ENCODE measurements around the gene RERE.
"Not testable (repeated sequence)": the region's sequence is repeated elsewhere in the genome, so short reads cannot be mapped to it uniquely, and the experiment has no call there.

Gene RERE

DNA sequence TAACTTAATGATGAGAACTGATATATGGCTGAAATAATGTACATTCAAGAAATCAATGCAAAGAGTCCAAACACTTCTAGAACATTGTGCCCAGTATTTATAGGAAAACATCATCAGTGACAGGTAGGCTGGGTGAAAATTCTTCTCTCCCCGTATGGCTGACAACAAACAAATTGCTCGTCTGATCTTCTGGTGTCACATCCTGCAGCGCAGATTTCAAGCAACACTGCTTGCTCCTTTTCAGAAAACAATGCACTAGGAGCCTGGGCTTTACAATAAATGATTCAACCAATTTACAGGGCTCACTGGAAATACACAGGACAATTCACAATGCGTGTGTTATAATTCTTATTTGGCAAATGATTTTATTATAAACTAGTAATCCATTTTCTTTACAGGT, 185.3 kb downstream of the RERE start:
- H3K4me3 ChIP-seq (ENCODE audit: low read depth, low read length) = no peak overlapping the region
- peaks cover 18% of the 10 kb centered on the region for H3K4me1 ChIP-seq (ENCODE audit: control insufficient read depth, insufficient read depth, low read length)
- no peaks in the 10 kb centered on the region for H3K27me3 ChIP-seq (ENCODE audit: control insufficient read depth, insufficient read depth, low read length)
- H3K36me3 ChIP-seq (ENCODE audit: control insufficient read depth, insufficient read depth, low read length) = no peaks in the 10 kb centered on the region
- H3K9me3 ChIP-seq (ENCODE audit: control insufficient read depth, insufficient read depth, low read length) = no peaks in the 10 kb centered on the region
- H3K9ac ChIP-seq (ENCODE audit: low read depth, low read length) = no peak overlapping the region

DNA sequence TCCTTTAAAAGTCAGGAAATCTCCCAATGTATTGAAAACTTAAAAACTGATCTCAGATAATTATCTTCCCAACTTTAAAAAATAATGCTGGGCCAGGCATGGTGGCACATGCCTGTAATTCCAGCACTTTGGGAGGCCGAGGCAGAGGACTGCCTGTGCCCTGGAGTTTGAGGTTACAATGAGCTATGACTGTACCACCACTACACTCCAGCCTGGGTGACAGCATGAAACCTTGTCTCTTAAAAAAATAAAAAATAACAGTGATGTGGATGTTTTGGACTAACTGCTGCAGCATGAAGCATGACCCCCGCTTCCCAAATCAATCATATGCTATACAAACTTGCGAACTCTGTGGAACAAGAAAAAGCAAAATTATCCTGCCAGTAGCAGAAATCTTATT, 186.3 kb downstream of the RERE start:
- no peak overlapping the region for H3K9ac ChIP-seq (ENCODE audit: low read depth, low read length)
- H3K9me3 ChIP-seq (ENCODE audit: control insufficient read depth, insufficient read depth, low read length) = no peaks in the 10 kb centered on the region
- no peaks in the 10 kb centered on the region for H3K36me3 ChIP-seq (ENCODE audit: control insufficient read depth, insufficient read depth, low read length)
- no peak overlapping the region for H3K4me3 ChIP-seq (ENCODE audit: low read depth, low read length)
- peaks cover 24% of the 10 kb centered on the region for H3K4me1 ChIP-seq (ENCODE audit: control insufficient read depth, insufficient read depth, low read length)
- H3K27me3 ChIP-seq (ENCODE audit: control insufficient read depth, insufficient read depth, low read length) = no peaks in the 10 kb centered on the region

DNA sequence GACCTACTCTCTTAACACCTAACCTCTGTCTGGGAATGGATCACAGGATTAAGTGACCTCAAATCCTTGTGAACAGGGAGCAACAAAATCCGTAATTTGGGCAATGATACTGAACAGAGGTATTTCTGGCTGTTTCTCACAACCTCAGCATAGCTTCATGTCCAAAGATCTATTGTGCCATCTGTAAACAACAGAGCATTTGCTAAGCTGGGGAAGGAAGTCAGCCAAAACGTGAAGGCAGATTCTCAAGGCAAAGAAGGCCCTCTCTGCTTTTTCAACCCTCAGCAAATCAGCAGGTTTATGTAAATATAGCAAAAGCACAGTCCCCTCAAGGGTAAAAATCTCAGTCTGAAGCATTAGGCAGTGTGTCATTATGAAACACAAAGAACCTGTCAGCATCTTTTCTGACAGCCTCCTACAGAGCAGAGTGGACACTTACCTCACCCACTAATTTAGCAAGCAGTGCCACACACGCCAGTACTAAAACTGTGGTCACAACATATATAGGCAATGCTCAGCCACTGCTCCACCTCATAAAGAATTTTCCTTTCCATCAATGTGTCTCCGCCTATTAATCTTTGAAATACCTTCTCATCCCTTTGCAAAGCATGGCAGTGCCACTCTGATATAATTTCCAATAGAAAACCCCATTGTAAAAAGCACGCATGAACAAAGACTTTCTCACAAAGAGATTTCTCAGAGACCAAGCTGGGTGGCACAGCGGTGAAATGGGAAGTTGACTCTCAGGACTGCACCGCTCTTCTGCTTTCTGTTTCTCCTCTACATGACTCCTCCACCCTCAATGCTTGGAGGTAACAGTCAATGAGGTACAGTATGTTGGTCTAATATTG, 188.0 kb downstream of the RERE start:
- Histone ChIP-seq H3K36me3 (ENCODE audit: control insufficient read depth, insufficient read depth, low read length) (no peaks in the 10 kb centered on the region), H3K4me3 (ENCODE audit: low read depth, low read length) (no peak overlapping the region), H3K9me3 (ENCODE audit: control insufficient read depth, insufficient read depth, low read length) (no peaks in the 10 kb centered on the region), H3K9ac (ENCODE audit: low read depth, low read length) (no peak overlapping the region), H3K4me1 (ENCODE audit: control insufficient read depth, insufficient read depth, low read length) (peaks cover 24% of the 10 kb centered on the region), H3K27me3 (ENCODE audit: control insufficient read depth, insufficient read depth, low read length) (no peaks in the 10 kb centered on the region)

DNA sequence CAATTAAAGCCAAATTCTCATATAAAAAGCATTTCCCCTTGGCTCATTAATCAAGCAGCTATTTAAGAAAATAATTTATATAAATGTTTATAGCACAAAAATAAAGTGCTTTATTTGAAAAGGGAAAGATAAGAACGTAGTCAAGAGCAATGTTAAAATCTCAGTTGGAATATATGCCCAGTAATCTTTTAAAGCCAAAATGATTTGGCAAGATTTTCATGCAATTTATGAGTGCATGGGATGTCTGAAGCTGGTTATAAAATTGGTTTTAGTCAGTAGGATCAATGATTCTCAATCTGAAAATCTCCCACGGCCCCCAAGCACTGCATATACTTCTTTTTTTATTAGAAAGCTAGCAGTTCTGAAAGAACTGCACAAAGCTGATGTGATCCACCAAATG, 188.8 kb downstream of the RERE start:
- H3K36me3 ChIP-seq (ENCODE audit: control insufficient read depth, insufficient read depth, low read length) = no peaks in the 10 kb centered on the region
- H3K9ac ChIP-seq (ENCODE audit: low read depth, low read length) = no peak overlapping the region
- no peaks in the 10 kb centered on the region for H3K9me3 ChIP-seq (ENCODE audit: control insufficient read depth, insufficient read depth, low read length)
- H3K4me1 ChIP-seq (ENCODE audit: control insufficient read depth, insufficient read depth, low read length) = peaks cover 24% of the 10 kb centered on the region
- no peaks in the 10 kb centered on the region for H3K27me3 ChIP-seq (ENCODE audit: control insufficient read depth, insufficient read depth, low read length)
- H3K4me3 ChIP-seq (ENCODE audit: low read depth, low read length) = no peak overlapping the region

DNA sequence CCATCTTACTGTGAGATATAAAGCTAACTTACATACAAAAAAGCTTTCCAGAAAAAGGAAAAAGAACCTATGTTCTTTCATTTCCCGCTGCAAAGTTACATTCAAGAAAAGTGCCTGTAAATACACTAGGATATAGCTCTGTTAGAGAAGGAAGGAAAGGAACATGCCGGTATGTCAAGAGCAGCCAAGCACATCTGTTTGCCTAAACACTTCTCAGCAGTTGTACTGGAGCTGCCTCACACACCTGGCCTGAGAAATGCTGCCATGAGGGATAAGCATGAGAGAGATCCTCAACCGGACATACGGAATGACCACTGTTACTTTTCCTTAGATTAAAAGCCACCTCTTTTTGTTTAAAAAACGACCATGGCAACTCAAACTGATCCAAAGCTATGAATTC, 189.7 kb downstream of the RERE start:
- H3K27me3 ChIP-seq (ENCODE audit: control insufficient read depth, insufficient read depth, low read length) = no peaks in the 10 kb centered on the region
- no peaks in the 10 kb centered on the region for H3K9me3 ChIP-seq (ENCODE audit: control insufficient read depth, insufficient read depth, low read length)
- H3K4me1 ChIP-seq (ENCODE audit: control insufficient read depth, insufficient read depth, low read length) = peaks cover 24% of the 10 kb centered on the region
- H3K9ac ChIP-seq (ENCODE audit: low read depth, low read length) = no peak overlapping the region
- H3K36me3 ChIP-seq (ENCODE audit: control insufficient read depth, insufficient read depth, low read length) = no peaks in the 10 kb centered on the region
- no peak overlapping the region for H3K4me3 ChIP-seq (ENCODE audit: low read depth, low read length)

DNA sequence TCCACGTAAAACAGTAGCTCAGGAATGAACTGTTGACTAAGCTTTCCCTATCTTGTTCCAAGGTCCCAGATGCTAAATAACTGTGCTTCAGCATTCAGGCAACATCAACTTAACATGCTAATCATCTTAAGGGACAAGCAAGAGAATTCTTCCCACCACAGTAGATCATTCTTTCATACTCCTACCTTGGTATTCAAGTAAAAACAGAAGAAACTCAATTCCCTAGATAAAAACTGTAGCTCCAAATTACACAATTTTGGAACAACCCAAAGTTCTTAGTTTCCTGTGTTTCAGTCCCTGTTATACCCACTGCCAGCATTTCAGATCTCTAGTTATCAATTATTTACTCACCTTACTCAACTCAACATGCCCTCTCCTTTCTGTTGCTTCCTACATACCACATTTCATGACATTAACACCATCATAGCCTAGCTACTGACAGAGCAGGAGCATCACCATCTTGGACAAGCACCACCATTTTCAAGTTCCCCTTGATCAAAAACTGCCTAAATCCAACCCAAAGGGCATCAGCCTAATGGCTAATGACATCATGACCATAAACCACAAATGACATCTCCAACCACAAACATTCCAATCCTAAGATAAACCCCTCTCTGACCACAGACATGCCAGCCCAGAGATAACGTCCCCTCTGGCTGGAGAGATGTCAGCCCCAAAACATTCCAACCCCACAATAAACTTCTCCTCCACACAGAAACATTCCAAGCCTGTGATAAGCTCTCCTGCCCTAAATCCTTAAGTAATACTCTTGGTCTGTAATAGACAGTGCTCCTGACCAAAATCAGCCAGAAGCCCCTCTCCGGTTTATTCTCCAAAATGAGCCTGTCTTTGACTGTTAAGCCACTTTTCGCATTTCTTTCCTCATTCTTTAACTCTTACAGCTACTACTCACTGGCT, 191.2 kb downstream of the RERE start:
- H3K4me1 ChIP-seq (ENCODE audit: control insufficient read depth, insufficient read depth, low read length) = peaks cover 24% of the 10 kb centered on the region
- H3K9ac ChIP-seq (ENCODE audit: low read depth, low read length) = no peak overlapping the region
- H3K27me3 ChIP-seq (ENCODE audit: control insufficient read depth, insufficient read depth, low read length) = no peaks in the 10 kb centered on the region
- no peaks in the 10 kb centered on the region for H3K9me3 ChIP-seq (ENCODE audit: control insufficient read depth, insufficient read depth, low read length)
- no peak overlapping the region for H3K4me3 ChIP-seq (ENCODE audit: low read depth, low read length)
- no peaks in the 10 kb centered on the region for H3K36me3 ChIP-seq (ENCODE audit: control insufficient read depth, insufficient read depth, low read length)

DNA sequence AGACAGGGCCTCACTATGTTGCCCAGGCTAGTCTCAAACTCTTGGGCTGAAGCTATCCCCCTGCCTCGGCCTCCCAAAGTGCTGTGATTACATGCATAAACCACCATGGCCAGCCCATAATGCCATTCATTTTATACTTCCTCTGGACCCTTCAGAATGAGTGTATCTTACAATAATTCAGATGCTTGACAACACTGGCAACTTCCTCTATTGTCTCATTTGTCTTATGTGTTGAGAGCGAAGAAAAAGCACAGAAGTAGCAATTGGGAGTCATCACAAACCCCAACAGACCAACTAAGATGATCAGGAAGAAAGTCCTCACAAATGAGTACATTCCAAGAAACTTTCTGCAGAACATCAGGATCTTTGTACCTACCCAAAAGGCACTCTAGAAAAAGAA, 191.9 kb downstream of the RERE start:
- Histone ChIP-seq H3K4me1 (ENCODE audit: control insufficient read depth, insufficient read depth, low read length) (peaks cover 24% of the 10 kb centered on the region), H3K4me3 (ENCODE audit: low read depth, low read length) (no peak overlapping the region), H3K9ac (ENCODE audit: low read depth, low read length) (no peak overlapping the region), H3K36me3 (ENCODE audit: control insufficient read depth, insufficient read depth, low read length) (no peaks in the 10 kb centered on the region), H3K9me3 (ENCODE audit: control insufficient read depth, insufficient read depth, low read length) (no peaks in the 10 kb centered on the region), H3K27me3 (ENCODE audit: control insufficient read depth, insufficient read depth, low read length) (no peaks in the 10 kb centered on the region)

DNA sequence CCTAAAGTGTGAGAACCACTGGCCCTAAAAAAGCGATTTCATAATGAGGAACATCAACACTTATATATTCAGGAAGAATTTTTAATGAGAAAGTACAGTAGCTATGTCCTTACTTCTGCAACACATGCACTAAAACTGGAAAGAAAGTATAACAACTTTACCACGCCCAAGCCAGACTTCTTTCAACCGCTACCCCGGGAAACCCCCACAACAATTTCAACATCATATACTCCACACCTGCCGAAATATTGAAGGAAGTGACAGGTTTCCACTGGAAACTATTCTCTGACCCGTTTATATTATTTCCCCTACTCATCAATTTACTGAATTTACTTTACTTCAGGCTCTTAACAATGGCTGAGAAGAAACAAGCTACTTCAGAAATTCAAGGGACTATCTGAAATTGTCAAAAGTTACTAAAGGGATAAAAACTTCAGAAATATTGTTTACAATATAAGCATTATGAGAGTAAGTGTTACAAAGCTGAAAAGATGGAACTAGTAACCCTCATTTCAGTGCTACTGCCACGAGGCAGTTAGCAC, 193.7 kb downstream of the RERE start:
- H3K4me1 ChIP-seq (ENCODE audit: control insufficient read depth, insufficient read depth, low read length) = peaks cover 14% of the 10 kb centered on the region
- not testable (repeated sequence) for H3K27me3 ChIP-seq (ENCODE audit: control insufficient read depth, insufficient read depth, low read length); H3K4me3 ChIP-seq (ENCODE audit: low read depth, low read length); H3K36me3 ChIP-seq (ENCODE audit: control insufficient read depth, insufficient read depth, low read length); H3K9ac ChIP-seq (ENCODE audit: low read depth, low read length); H3K9me3 ChIP-seq (ENCODE audit: control insufficient read depth, insufficient read depth, low read length)

DNA sequence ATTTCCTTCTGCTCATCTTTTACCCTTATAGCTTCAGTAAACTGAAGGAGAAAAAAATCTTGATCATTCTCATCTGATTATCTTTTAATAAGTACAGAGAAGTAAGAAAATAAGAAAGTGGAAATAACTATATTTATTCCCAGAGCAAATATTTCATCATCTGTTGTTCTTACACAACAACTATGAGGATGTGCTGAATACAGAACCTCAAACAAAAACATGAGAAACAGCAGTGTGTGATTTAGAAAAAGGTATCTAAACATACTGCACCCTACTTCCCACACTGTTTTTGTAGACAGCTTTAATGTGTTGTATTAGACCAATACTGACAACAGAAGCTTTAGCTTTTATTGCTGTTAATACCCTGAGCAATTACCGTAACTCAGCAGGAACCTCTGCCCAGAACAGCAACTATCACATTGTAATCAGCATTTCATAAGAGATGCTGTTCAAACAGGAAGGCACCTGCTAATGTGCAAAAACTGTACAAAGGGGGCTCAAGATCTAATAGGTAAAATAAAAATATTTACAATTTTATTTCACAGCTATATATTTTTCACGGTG, 195.6 kb downstream of the RERE start:
- H3K36me3 ChIP-seq (ENCODE audit: control insufficient read depth, insufficient read depth, low read length); H3K4me1 ChIP-seq (ENCODE audit: control insufficient read depth, insufficient read depth, low read length); H3K9me3 ChIP-seq (ENCODE audit: control insufficient read depth, insufficient read depth, low read length); H3K27me3 ChIP-seq (ENCODE audit: control insufficient read depth, insufficient read depth, low read length); H3K9ac ChIP-seq (ENCODE audit: low read depth, low read length); H3K4me3 ChIP-seq (ENCODE audit: low read depth, low read length): not testable (repeated sequence)

DNA sequence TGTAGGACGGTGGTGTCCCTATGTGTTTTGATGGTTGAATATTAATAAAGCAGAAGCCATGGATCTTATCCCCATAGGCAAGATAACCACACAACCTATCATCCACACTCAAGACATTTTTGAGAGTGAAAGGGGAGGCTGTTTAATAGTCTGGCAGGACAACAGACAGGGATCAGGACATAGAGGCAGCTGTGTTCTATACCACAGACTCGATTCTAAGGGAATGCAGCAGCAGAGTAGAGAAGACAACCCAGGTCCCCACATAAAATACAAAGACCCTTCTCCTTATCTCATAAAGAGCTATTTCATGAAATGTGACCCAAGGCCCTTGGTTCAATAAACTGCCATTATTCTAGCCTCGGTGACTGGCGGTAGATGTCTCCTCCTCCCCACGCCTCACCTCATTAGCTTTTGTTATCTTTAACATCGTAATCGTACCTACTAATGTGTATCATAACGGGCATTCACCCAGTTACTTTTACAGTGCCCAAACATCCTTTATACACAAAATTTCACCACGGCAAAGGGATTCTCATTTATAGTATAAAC, 196.3 kb downstream of the RERE start:
- not testable (repeated sequence) for H3K27me3 ChIP-seq (ENCODE audit: control insufficient read depth, insufficient read depth, low read length); H3K4me3 ChIP-seq (ENCODE audit: low read depth, low read length); H3K4me1 ChIP-seq (ENCODE audit: control insufficient read depth, insufficient read depth, low read length); H3K9me3 ChIP-seq (ENCODE audit: control insufficient read depth, insufficient read depth, low read length); H3K36me3 ChIP-seq (ENCODE audit: control insufficient read depth, insufficient read depth, low read length); H3K9ac ChIP-seq (ENCODE audit: low read depth, low read length)

DNA sequence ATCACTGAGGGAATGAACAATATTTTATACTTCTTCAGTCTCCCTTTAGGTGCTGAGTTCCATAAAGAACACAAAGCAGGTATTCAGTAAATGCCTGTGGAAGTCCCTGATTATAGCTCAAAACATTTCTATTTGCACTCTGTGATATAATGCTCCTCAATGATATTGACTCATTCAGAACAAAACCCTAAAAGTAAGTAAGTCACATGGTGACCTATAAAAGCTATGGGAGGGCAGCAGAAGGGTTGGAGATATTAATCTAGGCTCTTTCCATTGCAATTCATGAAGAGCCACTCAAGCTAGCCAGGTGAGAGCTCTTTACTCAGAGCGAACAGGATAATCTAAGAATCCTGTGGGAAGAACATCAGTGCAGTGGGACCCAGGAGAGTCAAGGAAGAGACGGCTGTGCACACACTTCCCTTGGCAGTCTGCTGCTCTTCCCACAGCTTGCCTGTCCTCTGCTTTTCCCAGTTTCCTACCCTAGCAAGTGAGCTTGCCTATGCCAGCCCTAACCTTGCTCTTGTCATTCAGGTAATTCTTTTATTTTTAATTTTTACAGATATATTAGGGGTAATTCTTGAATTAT, 197.4 kb downstream of the RERE start:
- H3K4me1 ChIP-seq (ENCODE audit: control insufficient read depth, insufficient read depth, low read length); H3K36me3 ChIP-seq (ENCODE audit: control insufficient read depth, insufficient read depth, low read length); H3K9ac ChIP-seq (ENCODE audit: low read depth, low read length); H3K27me3 ChIP-seq (ENCODE audit: control insufficient read depth, insufficient read depth, low read length); H3K4me3 ChIP-seq (ENCODE audit: low read depth, low read length); H3K9me3 ChIP-seq (ENCODE audit: control insufficient read depth, insufficient read depth, low read length): not testable (repeated sequence)
